Subcutaneous adipose tissue (tissue), 4 donors: ENCODE measurements around the gene ALDH1L1. TPM values are rescaled to one million over a fixed set of nuclear protein-coding genes. Genes with fewer than 3 reads are reported as not detected.

Experiments used
- CTCF ChIP-seq: fragments of 450-650 bp; IDR thresholded peaks from one replicate; pipeline ENCODE4 v1.5.1; 2016; ENCODE audit warnings: low read depth, mild to moderate bottlenecking, control low read depth, antibody characterized with exemption, moderate library complexity
- total RNA-seq, 4 donors: library from RNA; depleted of rRNA; stranded (reverse); fragments of >200 nt; gene quantifications; one replicate each; pipeline ENCODE4 v1.1.0, GENCODE V29; 2016

ALDH1L1 gene
- total RNA-seq, 4 donors from 2014 or later, result 63.4 to 281 (median 73.8) TPM

- TF ChIP-seq CTCF, result no peak
Measured at GRCh38 chr3:126194713-126195305, 14.4 kb upstream of the ALDH1L1 start.

GRCh38 chr3:126191246-126191645 lies 10.9 kb upstream of the ALDH1L1 start:
- TF ChIP-seq CTCF, result no peak

- no peak for TF ChIP-seq CTCF
Measured at GRCh38 chr3:126187920-126188319, 7.5 kb upstream of the ALDH1L1 start.

- TF ChIP-seq CTCF, result no peak
Measured at GRCh38 chr3:126186749-126187148, 6.4 kb upstream of the ALDH1L1 start.

- no peak for TF ChIP-seq CTCF
Measured at GRCh38 chr3:126186271-126186670, 5.9 kb upstream of the ALDH1L1 start.

GRCh38 chr3:126184465-126185000 lies 4.1 kb upstream of the ALDH1L1 start:
- TF ChIP-seq CTCF, result no peak

GRCh38 chr3:126181398-126181725 lies 976 bp upstream of the ALDH1L1 start:
- no peak for TF ChIP-seq CTCF
